22Rv1 (cell line): Measurements from ENCODE around the gene SYT7.

Experiments used
- CTCF ChIP-seq: fragments of 450-650 bp; IDR thresholded peaks from 2 replicates; pipeline ENCODE4 v1.5.1; 2017; ENCODE audit warnings: mild to moderate bottlenecking
- ZFX ChIP-seq: fragments of 450-650 bp; IDR thresholded peaks from 2 replicates; pipeline ENCODE4 v1.6.1; 2017; ENCODE audit warnings: antibody characterized with exemption, borderline replicate concordance

- TF ChIP-seq CTCF (no peak), ZFX (no peak)
Measured at GRCh38 chr11:61495801-61496601, 84.9 kb downstream of the SYT7 start.
